Left ventricle myocardium superior (tissue), 1 donor: Measurements from ENCODE around the gene ABRAXAS1. TPM values are rescaled to one million over a fixed set of nuclear protein-coding genes. Genes with fewer than 3 reads are reported as not detected.

Source experiments
- ATAC-seq: fragments of 200-7000 bp; cut with Tn5 transposase; one replicate; pipeline ENCODE4 v1.9.1; 2020; ENCODE audit warnings: mild to moderate bottlenecking, moderate library complexity
- DNase-seq: peaks from one replicate; pipeline ENCODE4 v3.0.0-alpha.2; 2020
- intact Hi-C: fragments of 100-400 bp; cut with micrococcal nuclease; formaldehyde crosslinking; loops from one replicate; pipeline ENCODE4 v1.11.0; 2022
- total RNA-seq: library from RNA; stranded (reverse); fragmentation: NEBNext Ultra II Directional; extraction: Animal tissue kit (Norgen Biotek cat#: 25700); gene quantifications from one replicate; pipeline ENCODE4 v1.2.1, GENCODE V29; 2021
- donor health status: DM: no; HTN: yes; CAD: no; lungs with severe emphysema.

Gene ABRAXAS1
- total RNA-seq, 1 donor from 2014 or later, result 6.8 TPM

DNA sequence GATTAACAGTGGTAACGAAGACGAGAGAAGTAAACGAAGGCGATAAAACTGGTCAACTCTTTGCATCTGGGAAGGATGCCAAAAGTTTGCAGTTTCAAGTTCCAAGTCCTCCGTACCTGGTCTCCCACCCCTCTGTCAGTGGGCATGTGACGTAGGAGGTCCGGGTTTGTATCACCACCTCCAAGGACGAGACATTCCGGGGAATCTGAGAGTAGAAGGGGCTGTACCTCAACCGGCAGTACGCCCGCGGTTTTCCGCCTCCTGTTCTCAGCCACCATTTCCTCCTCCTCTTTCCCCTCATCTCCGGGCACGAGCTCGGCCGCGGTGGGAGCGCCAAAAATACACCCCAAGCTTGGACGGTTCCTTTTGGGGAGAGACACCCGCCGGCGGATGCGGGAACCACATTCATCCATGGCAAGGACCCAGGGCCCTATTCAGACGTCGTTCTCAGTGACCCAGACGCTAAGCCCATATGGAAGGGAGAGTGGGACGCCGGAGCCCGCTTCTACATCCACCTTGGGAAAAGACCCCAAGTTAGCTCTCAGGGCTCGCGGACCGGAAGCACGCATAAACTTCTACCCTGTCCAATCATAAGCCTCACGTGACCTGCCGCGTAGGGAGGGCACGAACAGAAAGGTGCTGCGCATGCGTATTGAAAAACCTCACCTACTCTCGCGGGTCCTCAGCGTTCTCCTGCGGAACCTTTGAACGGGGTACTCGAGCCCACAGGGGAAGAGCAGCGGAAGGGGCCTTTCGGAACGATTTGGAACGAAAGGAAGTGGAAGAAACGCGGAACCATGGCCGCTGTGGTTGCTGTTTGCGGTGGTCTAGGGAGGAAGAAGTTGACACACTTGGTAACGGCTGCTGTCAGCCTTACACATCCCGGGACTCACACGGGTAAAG is 29.4 kb downstream of the ABRAXAS1 start, which contains the start of the genes HELQ and MRPS18C:
TSS of gene HELQ (minus strand) at position 543 of the 903 bp plus-strand sequence. CDS start at position 413, 130 bp downstream.
TSS of gene MRPS18C (plus strand) at position 778 of the 903 bp plus-strand sequence. CDS start at position 798, 20 bp downstream.
- ATAC-seq, result peak; percentile 99
- intact Hi-C loops, result loop anchor here (10.0 kb wide), 1 partner anchor 171 kb away; the partner anchor contains the start of gene COQ2
- DNase-seq, result peak; percentile 94

DNA sequence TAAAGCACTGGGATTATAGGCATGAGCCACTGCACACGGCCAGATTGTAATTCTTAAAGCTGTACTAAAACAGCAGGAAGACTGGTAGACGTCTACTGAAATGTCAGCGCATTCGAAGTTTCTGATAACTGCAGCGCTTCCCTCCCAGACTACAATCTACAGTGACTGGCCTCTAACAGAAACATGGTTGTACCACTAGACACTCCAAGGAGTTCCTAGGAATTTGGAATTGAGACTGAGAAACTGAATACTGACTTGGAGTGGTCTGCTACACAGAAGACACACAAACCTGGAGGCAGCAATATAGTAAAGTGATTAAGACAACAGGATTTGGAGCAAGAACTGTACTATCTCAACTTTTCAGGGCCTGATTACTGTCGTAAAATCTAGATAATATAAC is 30.2 kb downstream of the ABRAXAS1 start:
- intact Hi-C loops, result loop anchor here (10.0 kb wide), 1 partner anchor 170 kb away; the partner anchor contains the start of gene COQ2
- no peak for DNase-seq
- no peak for ATAC-seq

DNA sequence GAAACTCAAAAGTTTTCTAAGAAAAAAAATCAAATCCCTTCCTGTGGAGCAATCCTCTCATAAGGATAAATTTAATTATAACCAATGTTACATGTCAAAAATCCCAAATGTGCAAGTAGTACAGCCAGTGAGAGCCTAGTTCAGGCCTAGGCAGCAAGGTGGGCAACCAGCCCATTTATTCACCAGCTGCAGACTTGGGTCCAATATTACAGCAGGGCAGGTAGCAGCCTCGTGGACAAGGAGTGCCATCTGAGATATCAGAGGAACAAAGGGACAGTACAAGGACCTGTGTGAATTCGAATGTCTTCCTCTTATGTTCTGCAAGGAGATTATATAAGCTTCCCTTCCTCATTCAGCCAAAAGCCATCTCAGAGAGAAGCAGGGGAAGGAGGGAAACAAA is 35.9 kb downstream of the ABRAXAS1 start:
- DNase-seq, result no peak
- no peak for ATAC-seq
- intact Hi-C loops, result no loop called here

DNA sequence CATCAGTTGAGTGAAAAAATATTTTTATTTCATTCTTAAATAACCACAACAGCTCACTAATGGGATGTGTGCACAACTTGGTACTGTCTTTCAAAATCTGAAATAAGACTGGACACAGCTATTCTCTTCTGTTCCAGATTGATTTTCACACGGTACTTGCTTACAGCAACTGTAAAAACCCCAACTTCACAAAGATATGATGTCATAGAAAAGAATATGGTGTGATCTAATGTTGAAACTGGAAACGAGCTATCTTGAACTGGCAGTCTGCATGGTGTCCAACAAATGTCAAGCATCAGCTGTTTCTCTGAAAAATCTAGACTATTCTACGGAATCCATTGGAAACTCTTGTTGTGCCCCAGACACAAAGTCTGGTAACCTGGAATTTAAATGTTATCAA is 44.0 kb downstream of the ABRAXAS1 start:
- no peak for DNase-seq
- intact Hi-C loops, result no loop called here
- no peak for ATAC-seq

DNA sequence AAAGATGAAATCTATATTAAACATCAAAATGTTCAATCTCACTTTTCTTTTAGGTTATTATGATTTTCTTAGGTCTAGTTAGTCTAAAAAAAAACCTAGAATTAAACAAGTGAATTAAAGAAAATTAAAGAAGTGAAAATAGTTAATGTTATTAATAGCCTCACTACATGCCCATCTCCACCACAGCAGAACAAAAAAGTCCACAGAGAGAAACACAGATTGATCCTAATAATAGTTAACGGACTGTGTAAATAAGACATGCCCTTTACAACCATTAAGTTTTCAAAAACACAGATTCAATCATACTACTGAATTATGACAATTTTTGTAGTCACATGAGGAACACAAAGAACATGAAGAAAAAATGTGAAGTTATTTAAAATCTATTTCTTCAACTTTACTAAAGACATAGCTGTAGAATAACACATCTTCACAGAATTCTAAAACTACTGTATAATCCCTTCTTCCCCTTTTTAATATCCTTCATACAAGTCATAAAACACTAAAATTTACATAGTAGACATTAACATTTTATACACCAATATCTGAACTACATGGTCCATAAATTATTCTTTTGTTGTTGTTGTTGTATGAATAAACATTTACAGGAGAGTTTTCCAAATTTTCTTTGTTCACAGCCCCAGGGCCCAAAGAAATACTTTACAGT is 44.6 kb downstream of the ABRAXAS1 start:
- intact Hi-C loops, result no loop called here
- DNase-seq, result no peak
- ATAC-seq, result no peak

DNA sequence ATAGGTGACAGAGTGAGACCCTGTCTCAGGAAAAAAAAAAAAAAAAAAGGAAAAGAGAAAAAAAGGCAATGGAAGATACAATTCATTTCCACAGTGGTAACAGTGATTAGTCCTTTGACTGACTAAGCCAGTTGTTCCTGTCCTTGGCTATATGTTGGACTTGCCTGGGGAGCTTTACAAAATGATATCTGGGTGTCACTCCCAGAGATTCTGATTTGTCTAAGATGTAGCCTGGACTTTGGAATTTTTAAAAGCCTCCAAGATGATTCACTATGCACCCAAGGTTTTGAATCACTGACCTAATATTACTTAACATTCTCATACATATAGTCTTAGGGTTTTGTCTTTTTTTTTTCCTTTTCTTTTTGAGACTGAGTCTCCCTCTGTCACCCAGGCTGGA is 46.2 kb downstream of the ABRAXAS1 start:
- DNase-seq (no peak), ATAC-seq (no peak)
- intact Hi-C loops, result no loop called here

DNA sequence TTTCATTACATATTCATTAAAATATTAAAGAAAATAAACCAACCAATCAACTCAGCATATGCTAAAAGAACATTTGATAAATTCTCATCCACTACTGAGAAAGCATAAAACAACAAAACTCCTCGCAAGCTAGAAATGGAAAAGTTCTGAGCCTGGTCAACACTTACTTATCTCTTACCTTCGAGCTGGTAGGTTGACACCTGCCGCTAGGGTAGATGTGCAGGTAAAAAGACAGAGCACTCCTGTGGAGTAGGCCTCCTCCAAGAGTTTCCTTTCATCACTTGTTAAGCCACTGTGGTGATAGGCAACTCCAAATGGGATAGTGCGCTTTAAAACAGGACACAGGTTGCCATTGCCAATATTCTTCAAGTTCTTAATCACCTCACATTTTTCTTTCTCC is 48.2 kb downstream of the ABRAXAS1 start:
- no peak for DNase-seq
- ATAC-seq, result no peak
- intact Hi-C loops, result no loop called here

DNA sequence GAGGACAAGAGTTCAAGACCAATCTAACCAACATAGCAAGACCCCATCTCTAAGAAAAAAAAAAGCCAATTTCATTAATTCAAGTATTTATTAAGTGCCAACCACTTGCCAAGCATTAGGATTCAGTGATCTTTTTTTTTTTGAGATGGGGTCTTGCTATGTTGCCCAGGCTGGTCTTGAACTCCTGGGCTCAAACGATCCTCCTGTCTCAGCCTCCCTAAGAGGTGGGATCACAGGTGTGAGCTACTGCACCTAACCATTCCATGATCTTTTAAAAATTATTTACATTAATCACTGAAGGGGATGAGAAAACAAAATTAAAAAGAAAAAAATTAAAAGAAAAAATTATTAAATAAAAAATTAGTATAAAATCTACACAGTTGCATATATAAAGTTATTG is 53.7 kb downstream of the ABRAXAS1 start:
- intact Hi-C loops, result no loop called here
- DNase-seq, result no peak
- ATAC-seq, result no peak

DNA sequence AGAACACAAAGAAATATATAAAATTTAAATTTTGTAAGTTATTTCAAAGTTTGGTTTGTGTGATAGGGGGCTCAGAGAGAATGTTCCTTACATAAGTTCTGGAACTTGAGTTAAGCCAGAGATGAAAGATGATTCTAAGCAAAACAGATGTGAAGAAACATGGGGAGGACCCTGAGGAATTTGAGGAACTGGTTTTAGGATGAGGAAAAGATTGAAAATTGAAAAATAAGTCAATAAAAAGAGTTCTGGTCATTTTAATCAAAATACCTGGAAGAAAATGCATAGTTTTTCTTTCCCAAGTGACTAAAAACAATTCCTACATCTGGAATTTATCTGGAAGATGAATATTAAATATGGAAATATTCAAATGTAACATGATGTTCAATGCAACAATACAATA is 66.7 kb downstream of the ABRAXAS1 start:
- no peak for DNase-seq
- no peak for ATAC-seq
- intact Hi-C loops, result no loop called here

DNA sequence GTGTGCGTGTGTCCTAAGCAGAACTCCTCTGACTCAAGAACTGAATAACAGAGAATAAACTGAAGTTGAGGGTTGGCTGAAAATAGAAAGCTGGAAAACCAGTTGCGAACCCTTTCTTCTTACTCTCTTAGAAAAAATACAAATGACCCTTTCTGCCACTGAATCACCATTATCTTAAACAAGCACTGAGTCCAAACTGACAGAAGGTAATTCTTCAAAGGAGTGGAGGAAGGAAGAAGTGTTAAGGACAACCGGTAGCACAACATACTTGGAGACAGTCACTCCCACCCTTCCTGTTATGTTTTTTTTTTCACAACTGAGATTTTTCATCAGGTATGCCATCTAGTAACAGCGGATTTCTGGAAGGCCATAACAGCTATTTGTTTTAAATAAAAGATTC is 67.3 kb downstream of the ABRAXAS1 start:
- DNase-seq, result no peak
- intact Hi-C loops, result no loop called here
- ATAC-seq, result no peak

DNA sequence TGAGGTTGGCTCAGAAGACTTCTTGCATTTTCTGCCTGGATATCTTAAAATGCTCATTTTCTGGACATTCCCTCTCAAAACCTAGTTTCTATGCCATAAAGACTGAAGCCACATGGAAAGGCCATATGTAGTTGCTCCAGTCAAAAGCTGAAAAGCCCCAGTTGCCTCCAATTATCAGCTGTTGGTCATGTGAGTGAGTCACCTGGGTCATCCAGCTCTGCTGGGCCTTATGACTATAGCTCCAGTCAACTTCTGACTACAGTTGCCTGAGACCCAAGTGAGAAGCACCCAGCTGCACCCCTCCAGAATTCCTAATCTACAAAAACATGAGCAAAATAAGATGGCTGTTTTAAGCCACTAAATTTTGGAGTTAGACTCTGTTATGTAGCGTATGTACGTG is 71.2 kb downstream of the ABRAXAS1 start:
- no peak for ATAC-seq
- DNase-seq, result no peak
- intact Hi-C loops, result no loop called here

Other genes starting within 250 kb of the ABRAXAS1 start
- gene COQ2, start 200.3 kb downstream of the ABRAXAS1 start, total RNA-seq, result 20.0 TPM
- 1.3 TPM for gene HPSE, start 150.3 kb downstream of the ABRAXAS1 start, total RNA-seq
- gene HELQ, start 29.3 kb downstream of the ABRAXAS1 start, total RNA-seq, result 15.3 TPM
- 67.1 TPM for gene MRPS18C, start 29.0 kb downstream of the ABRAXAS1 start, total RNA-seq
- 38.9 TPM for gene GPAT3, start 51.0 kb upstream of the ABRAXAS1 start, total RNA-seq